RWPE2 (cell line): ENCODE measurements around the gene FAM90A26.
"Not testable (repeated sequence)": the region's sequence is repeated elsewhere in the genome, so short reads cannot be mapped to it uniquely, and the experiment has no call there.

Source experiments
- ATAC-seq: fragments of 200-7000 bp; cut with Tn5 transposase; 3 replicates; pipeline ENCODE4 v1.9.1; 2021; ENCODE audit warnings: low read depth
- DNase-seq: peaks from one replicate; pipeline ENCODE4 v3.0.0-alpha.2; 2020; ENCODE audit warnings: low spot score
- H3K27ac ChIP-seq: fragments of 450-650 bp; 2 replicates; pipeline ENCODE4 v1.5.1; 2017; ENCODE audit warnings: mild to moderate bottlenecking; ENCODE audit not compliant: poor library complexity, severe bottlenecking
- H3K27me3 ChIP-seq: fragments of 250-450 bp; sonication (Bioruptor Pico); 2 replicates; pipeline ENCODE4 v1.5.1; 2021; ENCODE audit warnings: mild to moderate bottlenecking, moderate library complexity; ENCODE audit not compliant: insufficient read depth, poor library complexity, severe bottlenecking
- H3K36me3 ChIP-seq: fragments of 250-450 bp; sonication (Bioruptor Pico); 2 replicates; pipeline ENCODE4 v1.5.1; 2020; ENCODE audit warnings: low read depth, mild to moderate bottlenecking, moderate library complexity
- H3K4me1 ChIP-seq: fragments of 250-450 bp; sonication (Bioruptor Pico); 2 replicates; pipeline ENCODE4 v1.5.1; 2021; ENCODE audit warnings: mild to moderate bottlenecking, moderate library complexity; ENCODE audit not compliant: insufficient read depth, poor library complexity, severe bottlenecking
- H3K4me3 ChIP-seq: fragments of 250-450 bp; sonication (Bioruptor Pico); 2 replicates; pipeline ENCODE4 v1.5.1; 2021; ENCODE audit warnings: mild to moderate bottlenecking, moderate library complexity; ENCODE audit not compliant: severe bottlenecking
- H3K9me3 ChIP-seq: fragments of 250-450 bp; sonication (Bioruptor Pico); 2 replicates; pipeline ENCODE4 v1.5.1; 2021; ENCODE audit warnings: mild to moderate bottlenecking, moderate library complexity; ENCODE audit not compliant: severe bottlenecking
- CTCF ChIP-seq: fragments of 450-650 bp; IDR thresholded peaks from one replicate; pipeline ENCODE4 v1.5.1; 2017; ENCODE audit warnings: mild to moderate bottlenecking, moderate library complexity; ENCODE audit not compliant: poor library complexity, severe bottlenecking

Gene FAM90A26

DNA sequence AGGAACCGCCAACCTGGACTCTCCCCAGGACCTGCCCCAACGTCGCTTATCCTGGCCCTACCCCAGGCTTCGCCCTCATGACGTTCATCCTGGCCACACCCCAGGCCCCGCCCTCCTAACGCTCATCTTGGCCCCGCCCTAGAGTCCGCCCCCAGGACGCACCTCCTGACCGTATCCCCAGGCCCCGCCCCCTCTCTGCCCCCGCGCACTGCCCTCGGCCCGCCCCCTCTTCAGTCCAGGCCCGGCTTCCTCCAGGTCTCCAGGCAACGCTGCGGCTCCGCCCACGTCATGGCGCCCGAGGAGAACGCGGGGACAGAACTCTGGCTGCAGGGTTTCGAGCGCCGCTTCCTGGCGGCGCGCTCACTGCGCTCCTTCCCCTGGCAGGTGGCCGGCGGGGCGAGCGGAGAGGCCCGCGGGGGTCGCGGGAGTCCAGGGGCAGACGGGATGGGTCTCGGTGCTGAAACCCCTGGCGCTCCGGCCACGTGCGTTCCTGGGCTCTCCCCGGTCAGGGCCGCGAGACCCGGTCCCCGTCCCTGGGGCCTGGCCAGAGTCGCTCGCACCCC lies 17.1 kb upstream of the FAM90A26 start:
- peak overlapping the region; percentile 54 for H3K4me3 ChIP-seq
- H3K36me3 ChIP-seq, H3K4me1 ChIP-seq, H3K27me3 ChIP-seq, H3K9me3 ChIP-seq: not testable (repeated sequence)
- DNase-seq = peak; percentile 98
- peak overlapping the region; percentile 90 for H3K27ac ChIP-seq
- peak; percentile 17 for TF ChIP-seq CTCF
- peak; percentile 94 for ATAC-seq

- TF ChIP-seq CTCF = peak; percentile 5
- Histone ChIP-seq H3K4me3 (peak overlapping the region; percentile 54), H3K27ac (peak overlapping the region; percentile 90)
- not testable (repeated sequence) for ATAC-seq, H3K9me3 ChIP-seq, H3K4me1 ChIP-seq, H3K27me3 ChIP-seq, DNase-seq, H3K36me3 ChIP-seq
Observed at GRCh38 chr4:9153571-9154157, 16.5 kb upstream of the FAM90A26 start.

DNA sequence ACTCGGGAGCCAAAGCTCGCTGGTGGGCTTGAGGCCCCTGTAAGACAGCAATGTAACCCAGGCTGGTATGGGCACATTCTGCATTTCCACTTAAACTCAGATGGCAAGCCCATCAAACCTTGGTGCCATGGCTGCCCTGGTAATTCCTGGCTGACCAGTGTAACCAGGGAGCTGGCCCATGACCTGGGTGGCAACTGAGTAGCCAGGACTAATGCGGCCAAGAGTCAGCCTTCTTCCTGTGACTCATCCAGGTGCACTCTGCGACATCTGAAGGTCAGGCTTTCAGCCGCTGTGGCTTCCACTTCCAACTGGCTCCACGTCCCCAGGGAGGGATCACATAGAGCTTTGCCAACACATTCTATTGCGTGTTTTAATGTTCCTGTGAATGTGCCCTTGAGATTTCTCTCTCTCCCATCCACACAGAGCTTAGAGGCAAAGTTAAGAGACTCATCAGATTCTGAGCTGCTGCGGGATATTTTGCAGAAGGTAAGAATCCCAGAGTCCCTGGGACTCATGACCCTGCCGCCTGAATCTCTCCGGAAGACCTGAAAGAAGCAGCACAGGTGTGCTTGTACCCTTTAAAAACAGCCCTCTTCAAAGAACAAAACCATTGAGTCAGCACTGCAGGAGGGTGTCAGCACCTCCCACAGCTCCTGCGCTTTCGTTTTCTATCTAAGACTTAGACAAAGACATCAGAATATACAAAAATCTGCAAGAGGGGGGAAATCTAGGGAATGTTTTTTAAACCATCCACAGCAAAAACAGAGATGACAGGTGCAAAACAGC lies 14.9 kb upstream of the FAM90A26 start:
- ATAC-seq, H3K9me3 ChIP-seq, H3K4me3 ChIP-seq, H3K36me3 ChIP-seq, H3K27me3 ChIP-seq, H3K4me1 ChIP-seq, H3K27ac ChIP-seq, DNase-seq: not testable (repeated sequence)

DNA sequence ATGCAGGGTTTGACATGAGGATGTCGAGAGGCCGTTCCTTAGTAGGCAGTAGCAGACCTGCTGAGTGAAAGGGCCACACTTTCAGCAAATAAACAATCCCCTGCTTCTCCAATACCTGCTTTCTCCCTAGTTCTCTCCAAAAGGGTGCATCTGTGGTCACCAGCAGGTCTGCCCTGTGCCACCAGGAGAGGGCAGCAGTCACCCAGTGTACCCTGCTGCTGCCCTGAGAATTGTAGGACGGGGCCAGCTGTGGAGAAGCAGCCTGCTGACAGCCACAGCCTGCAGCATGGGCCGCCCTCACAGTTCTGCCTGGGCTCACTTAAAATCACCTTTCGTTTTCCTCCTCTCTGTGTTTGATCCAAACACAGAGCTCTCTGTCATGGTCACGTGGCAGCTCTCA lies 11.8 kb upstream of the FAM90A26 start:
- not testable (repeated sequence) for H3K27ac ChIP-seq, H3K4me1 ChIP-seq, H3K27me3 ChIP-seq, DNase-seq, H3K9me3 ChIP-seq, ATAC-seq, H3K4me3 ChIP-seq, H3K36me3 ChIP-seq
- TF ChIP-seq CTCF = peak; percentile 54

DNA sequence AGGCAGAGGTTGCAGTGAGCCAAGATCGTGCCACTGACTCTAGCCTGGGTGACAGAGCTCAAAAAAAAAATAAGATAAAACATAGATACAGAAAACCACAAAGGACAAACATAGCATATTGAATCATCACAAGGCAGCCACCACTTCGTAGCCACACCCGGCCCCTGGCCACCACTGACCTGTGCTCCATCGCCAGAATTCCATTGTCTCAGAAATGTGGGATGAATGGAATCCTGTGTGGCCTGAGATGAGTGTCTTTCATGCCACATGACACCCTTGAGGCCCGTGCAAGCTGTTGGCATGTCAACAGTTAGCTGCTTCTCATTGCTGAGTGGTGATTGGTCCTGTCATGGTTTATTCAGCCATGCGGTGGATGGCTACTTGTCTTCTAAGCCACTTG lies 10.2 kb upstream of the FAM90A26 start:
- not testable (repeated sequence) for H3K27ac ChIP-seq, DNase-seq, H3K4me3 ChIP-seq, H3K36me3 ChIP-seq, H3K27me3 ChIP-seq, ATAC-seq, H3K4me1 ChIP-seq, H3K9me3 ChIP-seq
